OCI-LY1 (cell line): ENCODE results near the gene NAT14.

Experiments used
- H2AFZ ChIP-seq: fragments of 200-600 bp; sonication (generic), shearing (Covaris generic); 2 replicates; pipeline ENCODE4 v1.6.0; 2014; ENCODE audit warnings: antibody characterized with exemption, mild to moderate bottlenecking, low read length
- H3F3A ChIP-seq: fragments of 200-600 bp; sonication (generic), shearing (Covaris generic); 2 replicates; pipeline ENCODE4 v1.6.0; 2014; ENCODE audit warnings: mild to moderate bottlenecking, antibody characterized with exemption, low read length, moderate library complexity; ENCODE audit not compliant: insufficient read depth
- H3K27ac ChIP-seq: fragments of 200-600 bp; sonication (generic); 2 replicates; pipeline ENCODE4 v1.5.1; 2014; ENCODE audit warnings: low read length, mixed run types, mild to moderate bottlenecking, low read depth; ENCODE audit not compliant: poor library complexity, severe bottlenecking
- H3K27me3 ChIP-seq: fragments of 200-600 bp; sonication (generic); 2 replicates; pipeline ENCODE4 v1.6.0; 2014; ENCODE audit warnings: antibody characterized with exemption, mild to moderate bottlenecking, low read length, moderate library complexity; ENCODE audit not compliant: insufficient read depth
- H3K36me3 ChIP-seq: fragments of 200-600 bp; sonication (generic); 2 replicates; pipeline ENCODE4 v1.6.1; 2014; ENCODE audit warnings: mild to moderate bottlenecking, antibody characterized with exemption, low read length, moderate library complexity, mixed read lengths; ENCODE audit not compliant: insufficient read depth
- H3K4me1 ChIP-seq: fragments of 200-600 bp; sonication (generic); 2 replicates; pipeline ENCODE4 v1.5.1; 2014; ENCODE audit warnings: mild to moderate bottlenecking, low read length, moderate library complexity; ENCODE audit not compliant: insufficient read depth, severe bottlenecking
- H3K4me2 ChIP-seq: fragments of 200-600 bp; sonication (generic), shearing (Covaris generic); 2 replicates; pipeline ENCODE4 v1.6.1; 2014; ENCODE audit warnings: low read length
- H3K4me3 ChIP-seq: fragments of 200-600 bp; sonication (generic); 2 replicates; pipeline ENCODE4 v1.5.1; 2014; ENCODE audit warnings: low read length, low read depth, mild to moderate bottlenecking, mixed read lengths; ENCODE audit not compliant: poor library complexity, severe bottlenecking
- H3K79me2 ChIP-seq: fragments of 200-600 bp; shearing (Covaris generic); 2 replicates; pipeline ENCODE4 v1.6.1; 2016; ENCODE audit warnings: mixed run types, low read length, mixed read lengths; ENCODE audit not compliant: insufficient read depth
- H3K9ac ChIP-seq: fragments of 200-600 bp; sonication (generic), shearing (Covaris generic); 2 replicates; pipeline ENCODE4 v1.6.1; 2014; ENCODE audit warnings: mild to moderate bottlenecking, low read length, mixed read lengths
- H3K9me2 ChIP-seq: fragments of 200-600 bp; sonication (generic), shearing (Covaris generic); 2 replicates; pipeline ENCODE4 v1.6.1; 2014; ENCODE audit warnings: low read depth, mild to moderate bottlenecking, low read length, mixed read lengths
- H3K9me3 ChIP-seq: fragments of 200-600 bp; shearing (Covaris generic); 2 replicates; pipeline ENCODE4 v1.6.1; 2014; ENCODE audit warnings: low read length, mixed read lengths
- H4K20me1 ChIP-seq: fragments of 200-600 bp; sonication (generic), shearing (Covaris generic); 2 replicates; pipeline ENCODE4 v1.6.0; 2016; ENCODE audit warnings: mild to moderate bottlenecking, low read length; ENCODE audit not compliant: insufficient read depth
- CTCF ChIP-seq: fragments of 200-600 bp; sonication (generic), shearing (Covaris generic); IDR thresholded peaks from 2 replicates; pipeline ENCODE4 v1.5.1; 2017; ENCODE audit warnings: mild to moderate bottlenecking, antibody characterized with exemption, low read length, moderate library complexity, mixed read lengths
- EZH2 ChIP-seq: fragments of 200-600 bp; sonication (generic), shearing (Covaris generic); IDR thresholded peaks from 2 replicates; pipeline ENCODE4 v1.8.0; 2017; ENCODE audit warnings: borderline replicate concordance, mixed run types, mild to moderate bottlenecking, antibody characterized with exemption, low read length, moderate library complexity, mixed read lengths

The NAT14 gene

GRCh38 chr19:55484593-55485438 lies at the start of gene NAT14:
Gene NAT14 (plus strand): TSS chr19:55485188. CDS start chr19:55485709, 521 bp downstream.
- no peaks in the 10 kb centered on the region for H3K27me3 ChIP-seq
- peaks cover 18% of the 10 kb centered on the region for H3K4me1 ChIP-seq
- no peaks in the 10 kb centered on the region for H3K9me2 ChIP-seq
- no peaks in the 10 kb centered on the region; the same call in 1 of the 2 replicates for H3K36me3 ChIP-seq
- H3K9me3 ChIP-seq, result no peaks in the 10 kb centered on the region
- no peaks in the 10 kb centered on the region for H4K20me1 ChIP-seq
- H2AFZ ChIP-seq, result no peak within 1 kb of the TSS
- H3K4me2 ChIP-seq, result peak within 1 kb of the TSS; percentile 81
- TF ChIP-seq CTCF, result no peak
- TF ChIP-seq EZH2, result no peak
- no peak within 1 kb of the TSS for H3K27ac ChIP-seq
- H3K9ac ChIP-seq, result peak within 1 kb of the TSS; percentile 71
- H3K79me2 ChIP-seq, result no peaks in the 10 kb centered on the region
- no peaks in the 10 kb centered on the region for H3F3A ChIP-seq
- peak within 1 kb of the TSS; percentile 66 for H3K4me3 ChIP-seq

- no peak overlapping the region for H3K4me3 ChIP-seq
- no peaks in the 10 kb centered on the region for H3K9me2 ChIP-seq
- no peaks in the 10 kb centered on the region for H3K9me3 ChIP-seq
- no peaks in the 10 kb centered on the region for H3K27me3 ChIP-seq
- H4K20me1 ChIP-seq, result no peaks in the 10 kb centered on the region
- no peaks in the 10 kb centered on the region for H3K4me1 ChIP-seq
- H3K36me3 ChIP-seq, result no peaks in the 10 kb centered on the region
- H3K27ac ChIP-seq, result no peak overlapping the region
- H3F3A ChIP-seq, result no peaks in the 10 kb centered on the region
- TF ChIP-seq EZH2 (no peak), CTCF (no peak)
- no peaks in the 10 kb centered on the region for H3K79me2 ChIP-seq
- H3K4me2 ChIP-seq, result no peak overlapping the region
- H2AFZ ChIP-seq, result no peak overlapping the region
- H3K9ac ChIP-seq, result no peak overlapping the region
These were observed 48.1 kb upstream of the NAT14 start for GRCh38 chr19:55436847-55437246.

- no peaks in the 10 kb centered on the region for H3K36me3 ChIP-seq
- H3K4me3 ChIP-seq, result no peak overlapping the region
- H3K9ac ChIP-seq, result no peak overlapping the region
- H3K27ac ChIP-seq, result no peak overlapping the region
- no peaks in the 10 kb centered on the region for H3K27me3 ChIP-seq
- no peak overlapping the region for H3K4me2 ChIP-seq
- H3K4me1 ChIP-seq, result no peaks in the 10 kb centered on the region
- H4K20me1 ChIP-seq, result no peaks in the 10 kb centered on the region
- H3F3A ChIP-seq, result no peaks in the 10 kb centered on the region
- no peak overlapping the region for H2AFZ ChIP-seq
- no peaks in the 10 kb centered on the region for H3K9me2 ChIP-seq
- H3K9me3 ChIP-seq, result no peaks in the 10 kb centered on the region
- TF ChIP-seq CTCF (no peak), EZH2 (no peak)
- H3K79me2 ChIP-seq, result no peaks in the 10 kb centered on the region
These were observed 47.6 kb upstream of the NAT14 start for GRCh38 chr19:55437410-55437809.
